GM19328 (cell line): ENCODE results near the gene SNX2.

Source experiments
- ATAC-seq: cut with Tn5 transposase; IDR thresholded peaks from one replicate; pipeline ENCODE4 v1.9.1; 2021; ENCODE audit warnings: mild to moderate bottlenecking, moderate library complexity; ENCODE audit not compliant: unreplicated experiment

The SNX2 gene

GRCh38 chr5:122772446-122772845 lies 2.4 kb upstream of the SNX2 start:
- no peak for ATAC-seq

DNA sequence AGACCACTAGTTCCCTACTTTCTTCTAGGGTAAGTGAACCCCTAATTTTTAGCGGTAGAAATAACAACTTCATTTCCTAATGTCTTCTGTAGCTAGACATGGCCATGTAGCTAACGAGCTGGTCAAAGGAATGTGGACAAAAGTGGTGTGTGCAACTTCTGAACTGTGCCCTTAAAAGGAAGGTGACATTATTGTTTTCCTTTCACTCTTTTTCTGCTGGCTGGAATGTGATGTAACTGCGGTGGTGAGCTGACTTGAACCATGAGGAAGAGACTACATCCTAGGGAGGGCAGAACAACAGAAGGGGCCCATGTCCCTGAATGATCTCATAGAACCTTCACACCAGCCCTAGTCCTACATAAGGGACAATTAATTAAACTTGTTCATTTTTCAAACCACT lies 1.3 kb upstream of the SNX2 start:
- no peak for ATAC-seq

DNA sequence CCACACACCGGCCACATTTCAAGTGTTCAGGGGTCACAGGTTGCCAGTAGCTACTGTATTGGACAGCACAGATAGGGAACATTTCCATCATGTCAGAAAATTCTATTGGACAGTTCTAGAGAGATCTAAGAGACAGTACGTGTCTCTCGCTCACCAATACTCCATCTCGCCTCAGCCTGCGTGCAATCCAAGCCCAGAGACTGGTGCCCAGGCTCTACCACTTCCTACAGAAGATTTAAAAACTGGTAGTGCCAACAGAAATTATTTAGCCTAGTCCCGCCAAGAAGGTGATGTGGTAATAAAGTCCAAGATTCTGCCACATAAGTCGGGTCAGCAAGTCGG lies 390 bp upstream of the SNX2 start:
- ATAC-seq, result peak; percentile 33

GRCh38 chr5:122775550-122776542 lies 966 bp downstream of the SNX2 start:
- no peak for ATAC-seq

DNA sequence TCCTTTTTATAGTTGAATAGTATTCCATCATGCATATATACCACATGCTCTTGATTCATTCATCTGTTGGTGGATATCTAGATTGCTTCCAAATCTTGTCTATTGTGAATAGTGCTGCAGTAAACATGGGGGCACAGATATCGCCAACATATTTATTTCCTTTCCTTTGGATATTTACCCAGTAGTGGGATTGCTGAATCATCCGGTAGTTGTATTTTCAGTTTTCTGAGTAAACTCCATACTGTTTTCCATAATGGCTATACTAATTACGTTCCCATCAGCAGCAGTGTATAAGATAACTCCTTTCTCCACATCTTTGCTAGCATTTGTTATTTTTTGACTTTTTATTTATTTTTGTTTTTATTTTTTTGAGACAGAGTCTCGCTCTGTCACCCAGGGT lies 3.3 kb downstream of the SNX2 start:
- no peak for ATAC-seq

GRCh38 chr5:122779451-122779850 lies 4.6 kb downstream of the SNX2 start:
- no peak for ATAC-seq

- no peak for ATAC-seq
Observed at GRCh38 chr5:122780296-122780695, 5.4 kb downstream of the SNX2 start.

GRCh38 chr5:122781465-122781864 lies 6.6 kb downstream of the SNX2 start:
- no peak for ATAC-seq

- no peak for ATAC-seq
Observed at GRCh38 chr5:122785294-122785693, 10.4 kb downstream of the SNX2 start.

DNA sequence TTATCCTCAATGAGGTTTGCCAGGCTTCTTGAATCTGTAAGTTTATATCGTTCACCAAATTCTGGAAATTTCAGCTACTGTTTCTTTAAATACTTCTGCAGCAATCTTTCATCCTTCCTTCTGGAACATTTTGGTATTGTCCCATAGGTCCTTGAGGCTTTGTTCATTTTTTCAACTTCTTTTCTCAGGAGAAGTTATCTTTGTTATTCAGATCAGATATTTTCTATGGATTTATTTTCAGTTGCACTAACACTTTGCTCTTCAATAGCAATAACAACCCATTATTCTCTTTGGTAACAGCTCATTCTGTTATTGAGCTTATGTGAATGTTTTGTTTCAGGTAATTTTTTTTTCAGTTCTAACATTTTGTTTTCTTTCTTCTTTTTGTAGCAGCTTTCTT lies 13.5 kb downstream of the SNX2 start:
- ATAC-seq, result no peak

DNA sequence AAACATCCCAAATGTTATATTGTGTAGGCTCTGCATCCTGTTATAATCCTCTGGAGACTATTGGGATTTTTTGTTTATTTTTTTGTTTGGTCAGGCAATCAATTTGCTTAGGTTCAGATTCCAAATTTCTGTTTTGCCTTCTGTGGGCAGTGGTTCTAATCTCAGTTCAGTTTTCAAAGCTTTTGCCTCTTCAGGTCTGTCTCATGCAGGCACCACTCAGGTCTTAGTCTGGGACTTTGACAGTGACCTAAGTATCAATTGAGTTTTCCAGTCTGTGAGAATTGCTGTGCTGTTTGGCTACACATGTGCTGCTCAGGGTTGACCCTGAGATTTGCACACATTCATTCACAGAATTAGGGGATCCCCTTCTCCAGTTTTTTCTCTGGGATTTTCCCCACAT lies 14.1 kb downstream of the SNX2 start:
- no peak for ATAC-seq

DNA sequence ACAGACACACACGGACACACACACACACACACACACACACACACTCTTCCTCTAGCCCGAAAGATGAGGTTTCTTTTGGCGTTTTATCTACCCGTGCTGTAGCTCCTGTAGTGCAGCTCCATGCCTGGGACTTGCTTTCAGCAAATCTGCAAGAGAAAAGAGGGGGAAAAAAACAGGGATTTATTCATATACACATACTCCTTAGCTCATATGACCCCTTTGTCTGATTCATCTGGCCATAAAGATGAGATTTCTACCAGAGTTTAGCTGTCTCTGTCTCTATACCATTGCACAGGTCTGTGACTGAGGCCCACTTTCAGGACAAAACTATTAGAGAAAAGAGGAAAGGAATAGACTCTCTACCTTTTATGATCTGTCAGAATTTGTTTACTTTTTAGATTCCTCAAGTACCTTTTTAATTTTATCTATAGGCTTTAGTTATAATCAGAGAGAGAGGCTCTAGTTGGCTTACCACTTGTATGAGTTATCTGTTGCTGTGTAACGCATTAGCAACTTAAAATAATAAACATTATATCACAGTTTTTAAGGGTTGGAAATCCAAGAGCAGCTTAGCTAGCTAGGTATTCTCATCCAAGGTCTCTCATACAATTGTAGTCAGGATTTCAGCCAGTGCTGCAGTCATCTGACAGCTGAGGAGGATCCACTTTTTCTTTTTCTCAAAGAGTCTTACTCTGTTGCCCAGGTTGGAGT lies 14.7 kb downstream of the SNX2 start:
- ATAC-seq, result no peak

GRCh38 chr5:122790354-122791103 lies 15.6 kb downstream of the SNX2 start:
- ATAC-seq, result no peak

DNA sequence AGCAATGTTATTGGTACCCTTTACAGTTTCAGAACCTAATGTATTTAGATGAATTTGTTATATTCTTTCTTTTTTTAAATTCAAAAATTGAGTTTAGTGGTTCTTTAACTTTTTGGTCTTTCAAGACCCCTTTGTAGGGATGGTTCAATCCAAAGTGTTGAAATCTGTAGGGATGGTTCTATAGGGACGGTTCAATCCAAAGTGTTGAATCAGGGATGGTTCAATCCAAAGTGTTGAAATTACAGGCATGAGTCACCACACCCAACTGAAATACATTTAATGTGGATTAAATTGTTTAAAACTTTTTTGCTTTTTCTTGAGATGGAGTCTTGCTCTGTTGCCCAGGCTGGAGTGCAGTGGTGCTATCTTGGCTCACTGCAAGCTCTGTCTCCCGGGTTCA lies 30.6 kb downstream of the SNX2 start:
- no peak for ATAC-seq

DNA sequence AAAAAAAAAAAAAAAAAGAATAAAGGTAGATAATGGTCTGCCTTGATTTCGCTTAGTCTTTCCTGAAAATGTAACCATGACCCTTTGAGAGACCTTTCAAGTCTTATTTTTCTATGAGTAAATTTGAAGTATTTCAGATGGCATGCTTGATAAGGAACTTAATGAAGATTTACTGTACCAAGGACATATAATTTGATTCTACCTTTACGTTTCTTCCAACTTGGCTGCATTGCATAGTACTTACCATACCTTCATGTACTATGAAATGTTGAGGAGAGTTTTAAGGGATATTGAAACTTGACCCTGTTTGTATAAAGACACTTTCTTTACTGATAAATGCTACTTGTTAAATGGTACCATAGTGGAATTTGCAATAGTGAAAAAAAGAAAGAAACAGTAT lies 35.5 kb downstream of the SNX2 start:
- no peak for ATAC-seq

GRCh38 chr5:122815218-122815767 lies 40.4 kb downstream of the SNX2 start:
- ATAC-seq, result no peak

DNA sequence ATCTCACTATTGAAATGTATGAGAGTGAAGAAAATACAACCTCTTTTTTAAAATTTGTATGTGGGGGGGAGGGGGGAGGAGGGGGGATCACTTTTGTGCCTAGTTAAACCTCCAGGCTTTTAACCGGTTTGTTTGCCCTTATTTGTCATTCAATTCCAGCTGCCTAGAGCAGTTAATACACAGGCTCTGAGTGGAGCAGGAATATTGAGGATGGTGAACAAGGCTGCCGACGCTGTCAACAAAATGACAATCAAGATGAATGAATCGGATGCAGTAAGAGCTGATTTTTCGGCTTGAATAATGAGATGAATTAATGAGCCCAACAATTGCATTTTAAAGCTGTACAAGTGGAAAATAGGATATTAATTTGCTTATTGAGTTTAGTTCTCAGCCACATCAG lies 41.9 kb downstream of the SNX2 start:
- no peak for ATAC-seq

DNA sequence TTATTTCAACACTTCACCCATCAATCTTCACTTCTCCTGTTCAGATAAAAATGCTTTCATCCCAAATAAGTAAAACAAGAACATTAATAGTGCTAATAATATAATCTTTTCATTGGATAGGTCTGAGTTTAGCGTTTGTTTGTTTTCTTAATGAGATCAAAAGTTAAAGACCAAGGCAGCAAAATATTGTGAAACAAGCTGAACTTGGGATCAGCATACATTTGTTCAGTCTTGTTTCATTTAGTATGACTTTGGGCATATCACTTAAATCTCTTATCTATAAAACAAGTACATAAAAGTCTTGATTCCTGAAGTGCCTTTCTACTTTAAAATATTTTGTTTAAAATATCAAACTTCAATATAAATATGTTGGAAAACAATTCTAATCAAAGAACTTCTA lies 57.1 kb downstream of the SNX2 start:
- ATAC-seq, result no peak

DNA sequence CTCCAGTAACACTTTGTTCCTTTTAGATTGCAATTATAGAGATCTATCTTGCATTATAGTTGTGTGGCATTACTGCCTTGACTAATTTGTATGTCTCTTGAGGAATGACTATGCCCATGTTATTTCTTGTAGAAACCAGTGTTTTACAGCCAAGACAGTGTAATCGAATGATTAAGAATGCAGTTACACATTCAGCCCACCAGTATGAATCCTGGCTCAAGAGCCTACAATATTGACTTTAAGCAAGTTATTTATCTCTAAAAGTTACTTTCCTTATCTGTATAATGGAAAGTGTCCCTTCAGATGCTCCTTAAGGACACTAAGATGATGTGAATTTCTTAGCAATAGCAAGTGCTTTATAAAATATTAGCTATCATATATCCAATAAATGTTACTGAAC lies 60.8 kb downstream of the SNX2 start:
- ATAC-seq, result no peak

GRCh38 chr5:122836947-122837346 lies 62.1 kb downstream of the SNX2 start:
- no peak for ATAC-seq

- ATAC-seq, result no peak
Observed at GRCh38 chr5:122839731-122840130, 64.9 kb downstream of the SNX2 start.
